HepG2 (cell line): ENCODE results near the gene HMGN4. TPM values are rescaled to one million over a fixed set of nuclear protein-coding genes. Genes with fewer than 3 reads are reported as not detected.

Experiments used
- CC2D1A ChIP-seq: sonication (generic); formaldehyde crosslinking; IDR thresholded peaks from 2 replicates; pipeline ENCODE4 v1.8.1; 2023; ENCODE audit warnings: mild to moderate bottlenecking, missing genetic modification reagents
- DRAP1 ChIP-seq: IDR thresholded peaks from 2 replicates; pipeline ENCODE4 v1.6.1; 2016; ENCODE audit warnings: missing genetic modification reagents, missing compliant biosample characterization
- GATAD2A ChIP-seq: IDR thresholded peaks from 2 replicates; pipeline ENCODE4 v1.6.1; 2016
- GPN1 ChIP-seq: sonication (generic); formaldehyde crosslinking; IDR thresholded peaks from 2 replicates; pipeline ENCODE4 v1.5.1; 2020; ENCODE audit warnings: missing genetic modification reagents, borderline replicate concordance
- MED13 ChIP-seq: sonication (generic); formaldehyde crosslinking; IDR thresholded peaks from 2 replicates; pipeline ENCODE4 v1.5.0; 2020; ENCODE audit warnings: missing genetic modification reagents
- MXD4 ChIP-seq: IDR thresholded peaks from 2 replicates; pipeline ENCODE4 v1.6.1; 2016; ENCODE audit warnings: mild to moderate bottlenecking, missing biosample characterization, missing genetic modification reagents
- NAIF1 ChIP-seq: sonication (generic); formaldehyde crosslinking; IDR thresholded peaks from 2 replicates; pipeline ENCODE4 v1.5.0; 2020; ENCODE audit warnings: mild to moderate bottlenecking, missing genetic modification reagents, borderline replicate concordance
- NCOR1 ChIP-seq: fragments of 200-600 bp; sonication (generic); IDR thresholded peaks from 2 replicates; pipeline ENCODE4 v1.7.0; 2017; ENCODE audit warnings: antibody characterized with exemption, low read length, borderline replicate concordance
- NFYB ChIP-seq: sonication (generic); formaldehyde crosslinking; IDR thresholded peaks from 2 replicates; pipeline ENCODE4 v1.4.0; 2020; ENCODE audit warnings: missing genetic modification reagents
- RAD21 ChIP-seq: fragments of 450-650 bp; formaldehyde crosslinking; IDR thresholded peaks from 2 replicates; pipeline ENCODE4 v1.5.0; 2020; ENCODE audit warnings: mild to moderate bottlenecking
- SIN3B ChIP-seq: fragments of 150-350 bp; IDR thresholded peaks from 2 replicates; pipeline ENCODE4 v1.6.1; 2014; ENCODE audit warnings: low read length
- SP1 ChIP-seq, 2 experiments: fragments of 450-650 bp in 1 of 2; sonication (generic) in 1 of 2; formaldehyde crosslinking in 1 of 2; IDR thresholded peaks; 2 replicates each; pipeline versions ENCODE4 v1.4.0 to v1.6.1; 2016 to 2020; ENCODE audit warnings: missing genetic modification reagents in 1 of 2
- SSRP1 ChIP-seq: IDR thresholded peaks from 2 replicates; pipeline ENCODE4 v1.6.1; 2016; ENCODE audit warnings: control low read depth
- TBX3 ChIP-seq: fragments of 450-650 bp; IDR thresholded peaks from 2 replicates; pipeline ENCODE4 v1.6.1; 2017; ENCODE audit warnings: antibody characterized with exemption, mild to moderate bottlenecking, inconsistent platforms, borderline replicate concordance
- TFDP1 ChIP-seq: IDR thresholded peaks from 2 replicates; pipeline ENCODE4 v1.6.1; 2016; ENCODE audit warnings: missing compliant biosample characterization, missing genetic modification reagents, borderline replicate concordance
- TRIM24 ChIP-seq: sonication (generic); formaldehyde crosslinking; IDR thresholded peaks from 2 replicates; pipeline ENCODE4 v1.8.0; 2022; ENCODE audit warnings: mild to moderate bottlenecking, missing genetic modification reagents
- WIZ ChIP-seq: sonication (generic); formaldehyde crosslinking; IDR thresholded peaks from 2 replicates; pipeline ENCODE4 v1.5.1; 2020; ENCODE audit warnings: mild to moderate bottlenecking, missing genetic modification reagents
- ZBTB7A ChIP-seq: sonication (generic); formaldehyde crosslinking; IDR thresholded peaks from 2 replicates; pipeline ENCODE4 v1.8.0; 2022; ENCODE audit warnings: mild to moderate bottlenecking, missing genetic modification reagents
- ZNF121 ChIP-seq: sonication (generic); formaldehyde crosslinking; IDR thresholded peaks from 2 replicates; pipeline ENCODE4 v1.5.0; 2020; ENCODE audit warnings: mild to moderate bottlenecking, missing genetic modification reagents
- ZNF205 ChIP-seq: IDR thresholded peaks from 2 replicates; pipeline ENCODE4 v1.6.1; 2018; ENCODE audit warnings: missing biosample characterization, missing genetic modification reagents
- ZNF558 ChIP-seq: sonication (generic); formaldehyde crosslinking; IDR thresholded peaks from 2 replicates; pipeline ENCODE4 v1.9.0; 2022; ENCODE audit warnings: mild to moderate bottlenecking, missing genetic modification reagents, borderline replicate concordance
- ZNF615 ChIP-seq: sonication (generic); formaldehyde crosslinking; IDR thresholded peaks from 2 replicates; pipeline ENCODE4 v1.5.0; 2020; ENCODE audit warnings: mild to moderate bottlenecking, missing genetic modification reagents, borderline replicate concordance
- ZNF788 ChIP-seq: sonication (generic); formaldehyde crosslinking; IDR thresholded peaks from 2 replicates; pipeline ENCODE4 v1.5.0; 2020; ENCODE audit warnings: mild to moderate bottlenecking, missing genetic modification reagents, borderline replicate concordance
- ZSCAN25 ChIP-seq: sonication (generic); formaldehyde crosslinking; IDR thresholded peaks from 2 replicates; pipeline ENCODE4 v1.8.0; 2022; ENCODE audit warnings: mild to moderate bottlenecking, missing genetic modification reagents
- ZZZ3 ChIP-seq: sonication (generic); formaldehyde crosslinking; IDR thresholded peaks from 2 replicates; pipeline ENCODE4 v1.4.0; 2020; ENCODE audit warnings: missing genetic modification reagents, mild to moderate bottlenecking, borderline replicate concordance
- polyA plus RNA-seq, 8 experiments: library from polyadenylated mRNA; depleted of rRNA in 3 of 8; stranded (reverse) in 7 of 8; unstranded in 1 of 8; fragments of >200 nt; fragmentation: Illumina TruSeq in 4 of 8; extraction: Trizol in 4 of 8; gene quantifications; 2 replicates each; pipeline versions ENCODE4 v1.2.1 to v1.2.3, GENCODE V29; 2011 to 2016; ENCODE audit warnings: low read depth in 4 of 8, missing spikeins in 1 of 8, mixed read lengths in 1 of 8; ENCODE audit not compliant: insufficient read depth in 1 of 8
- total RNA-seq, 5 experiments: library from RNA; depleted of rRNA; stranded (reverse); fragments of >200 nt; fragmentation: Illumina TruSeq; extraction: Trizol; gene quantifications; 2 replicates each; pipeline ENCODE4 v1.2.3, GENCODE V29; 2016; ENCODE audit warnings: low read depth in 1 of 5
- TF ChIP-seq, protein P1 (sequence below): sonication (generic); formaldehyde crosslinking; IDR thresholded peaks from 2 replicates; pipeline ENCODE4 v1.5.0; 2020; ENCODE audit warnings: missing genetic modification reagents, mild to moderate bottlenecking, borderline replicate concordance
- TF ChIP-seq, protein P2 (sequence below): sonication (generic); formaldehyde crosslinking; IDR thresholded peaks from 2 replicates; pipeline ENCODE4 v1.5.1; 2020; ENCODE audit warnings: mild to moderate bottlenecking, missing genetic modification reagents

The HMGN4 gene
- total and polyA plus RNA-seq, 2 of the 13 experiments (the other 11 are each of a cell fraction or from before 2014, with no cell fraction given), result 39.9 to 52.1 TPM

GRCh38 chr6:26537160-26537845 is 863 bp upstream of the HMGN4 start (continued):
- TF ChIP-seq TBX3 (no peak), ZNF615 (CRISPR knock-in tag) (no peak), SIN3B (peak; percentile 70), ZSCAN25 (CRISPR knock-in tag) (peak; percentile 90), DRAP1 (CRISPR knock-in tag) (peak; percentile 84), NCOR1 (no peak), WIZ (CRISPR knock-in tag) (no peak), SP1 (IDR thresholded peaks at IDR 0.05) (no peak), SP1 (CRISPR knock-in tag; IDR thresholded peaks at IDR 0.05) (no peak), CC2D1A (CRISPR knock-in tag) (no peak), RAD21 (CRISPR knock-in tag) (no peak; the same call in none of the 2 replicates), ZNF558 (CRISPR knock-in tag) (peak; percentile 86; the same call in 1 of the 2 replicates), TFDP1 (CRISPR knock-in tag) (peak; percentile 9; the same call in 1 of the 2 replicates), MED13 (CRISPR knock-in tag) (no peak; the same call in none of the 2 replicates), ZZZ3 (CRISPR knock-in tag) (no peak), NFYB (CRISPR knock-in tag) (peak; percentile 20; the same call in 1 of the 2 replicates), GATAD2A (CRISPR knock-in tag) (peak; percentile 96), ZNF205 (peak; percentile 85), MXD4 (peak; percentile 69), SSRP1 (CRISPR knock-in tag) (peak; percentile 99), GPN1 (no peak), ZNF788 (CRISPR knock-in tag) (peak; percentile 97), TRIM24 (CRISPR knock-in tag) (no peak), ZBTB7A (CRISPR knock-in tag) (peak; percentile 78; the same call in 1 of the 2 replicates), NAIF1 (peak; percentile 72), ZNF121 (CRISPR knock-in tag) (peak; percentile 72; the same call in 1 of the 2 replicates)
- TF ChIP-seq, protein P1, sequence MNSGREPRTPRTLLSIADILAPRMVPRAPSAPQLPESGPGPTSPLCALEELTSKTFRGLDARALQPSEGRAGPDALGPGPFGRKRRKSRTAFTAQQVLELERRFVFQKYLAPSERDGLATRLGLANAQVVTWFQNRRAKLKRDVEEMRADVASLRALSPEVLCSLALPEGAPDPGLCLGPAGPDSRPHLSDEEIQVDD (CRISPR knock-in tag), result no peak
- TF ChIP-seq, protein P2, sequence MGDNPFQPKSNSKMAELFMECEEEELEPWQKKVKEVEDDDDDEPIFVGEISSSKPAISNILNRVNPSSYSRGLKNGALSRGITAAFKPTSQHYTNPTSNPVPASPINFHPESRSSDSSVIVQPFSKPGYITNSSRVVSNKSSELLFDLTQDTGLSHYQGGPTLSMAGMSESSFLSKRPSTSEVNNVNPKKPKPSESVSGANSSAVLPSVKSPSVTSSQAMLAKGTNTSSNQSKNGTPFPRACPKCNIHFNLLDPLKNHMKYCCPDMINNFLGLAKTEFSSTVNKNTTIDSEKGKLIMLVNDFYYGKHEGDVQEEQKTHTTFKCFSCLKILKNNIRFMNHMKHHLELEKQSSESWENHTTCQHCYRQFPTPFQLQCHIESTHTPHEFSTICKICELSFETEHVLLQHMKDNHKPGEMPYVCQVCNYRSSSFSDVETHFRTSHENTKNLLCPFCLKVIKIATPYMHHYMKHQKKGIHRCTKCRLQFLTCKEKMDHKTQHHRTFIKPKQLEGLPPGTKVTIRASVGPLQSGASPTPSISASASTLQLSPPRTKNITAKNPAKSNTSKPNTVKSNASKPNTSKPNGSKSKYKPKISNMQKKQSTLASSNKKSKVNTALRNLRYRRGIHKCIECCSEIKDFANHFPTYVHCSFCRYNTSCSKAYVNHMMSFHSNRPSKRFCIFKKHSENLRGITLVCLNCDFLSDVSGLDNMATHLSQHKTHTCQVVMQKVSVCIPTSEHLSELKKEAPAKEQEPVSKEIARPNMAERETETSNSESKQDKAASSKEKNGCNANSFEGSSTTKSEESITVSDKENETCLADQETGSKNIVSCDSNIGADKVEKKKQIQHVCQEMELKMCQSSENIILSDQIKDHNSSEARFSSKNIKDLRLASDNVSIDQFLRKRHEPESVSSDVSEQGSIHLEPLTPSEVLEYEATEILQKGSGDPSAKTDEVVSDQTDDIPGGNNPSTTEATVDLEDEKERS (CRISPR knock-in tag), result peak; percentile 95; the same call in 1 of the 2 replicates
